HL-60 (cell line): Measurements from ENCODE around the gene ATG5.

Source experiments
- DNase-seq, 2 experiments: peaks; one replicate each; pipeline ENCODE4 v3.0.0-alpha.2; 2010 to 2020; ENCODE audit warnings: low read depth in 1 of 2, low spot score in 1 of 2
- H3K27ac ChIP-seq: fragments of 250-450 bp; sonication (Bioruptor Pico); replicated peaks from 2 replicates; pipeline ENCODE4 v1.5.1; 2020; ENCODE audit warnings: mild to moderate bottlenecking, moderate library complexity
- H3K27me3 ChIP-seq: fragments of 250-450 bp; sonication (Bioruptor Pico); 2 replicates; pipeline ENCODE4 v1.5.1; 2021; ENCODE audit warnings: mild to moderate bottlenecking, moderate library complexity; ENCODE audit not compliant: insufficient read depth, poor library complexity, severe bottlenecking
- H3K4me3 ChIP-seq: replicated peaks from 2 replicates; pipeline ENCODE4 v1.5.1; 2011; ENCODE audit warnings: mild to moderate bottlenecking, control low read depth, low read length; ENCODE audit not compliant: insufficient read depth
- CTCF ChIP-seq: IDR thresholded peaks from one replicate; pipeline ENCODE4 v1.5.1; 2011; ENCODE audit warnings: low read length, control low read depth, inconsistent platforms; ENCODE audit not compliant: insufficient read depth
- GABPA ChIP-seq: IDR thresholded peaks from 2 replicates; pipeline ENCODE4 v1.6.1; 2012; ENCODE audit warnings: low read depth
- POLR2AphosphoS5 ChIP-seq: IDR thresholded peaks from 2 replicates; pipeline ENCODE4 v1.6.1; 2012; ENCODE audit warnings: low read depth
- REST ChIP-seq: IDR thresholded peaks from 2 replicates; pipeline ENCODE4 v1.6.1; 2012; ENCODE audit warnings: low read depth; ENCODE audit not compliant: insufficient replicate concordance
- SPI1 ChIP-seq: IDR thresholded peaks from 2 replicates; pipeline ENCODE4 v1.6.1; 2012; ENCODE audit warnings: low read depth, mild to moderate bottlenecking, borderline replicate concordance

Gene ATG5

GRCh38 chr6:106212576-106212975 is 113.0 kb downstream of the ATG5 start:
- Histone ChIP-seq H3K27me3 (no peaks in the 10 kb centered on the region), H3K27ac (no peak overlapping the region), H3K4me3 (no peak overlapping the region)
- TF ChIP-seq REST, result no peak
- no peak for TF ChIP-seq SPI1
- TF ChIP-seq CTCF, result no peak
- no peak for TF ChIP-seq GABPA
- TF ChIP-seq POLR2AphosphoS5, result no peak
- DNase-seq, result no peak

- H3K4me3 ChIP-seq, result no peak overlapping the region
- no peak for DNase-seq
- TF ChIP-seq SPI1 (no peak), POLR2AphosphoS5 (no peak), CTCF (no peak), REST (no peak), GABPA (no peak)
- H3K27me3 ChIP-seq, result no peaks in the 10 kb centered on the region
- H3K27ac ChIP-seq, result no peak overlapping the region
These were observed 118.7 kb downstream of the ATG5 start for GRCh38 chr6:106206905-106207304.

GRCh38 chr6:106204961-106205360 is 120.6 kb downstream of the ATG5 start:
- TF ChIP-seq SPI1, result no peak
- no peak for TF ChIP-seq POLR2AphosphoS5
- no peak for TF ChIP-seq CTCF
- no peak for TF ChIP-seq GABPA
- TF ChIP-seq REST, result no peak
- no peak for DNase-seq
- no peaks in the 10 kb centered on the region for H3K27me3 ChIP-seq
- no peak overlapping the region for H3K4me3 ChIP-seq
- H3K27ac ChIP-seq, result no peak overlapping the region
